Gastrocnemius medialis (tissue), 4 donors: ENCODE data around the gene TMEM130. TPM values are rescaled to one million over a fixed set of nuclear protein-coding genes. Genes with fewer than 3 reads are reported as not detected.

Experiments
- ATAC-seq, 2 donors: fragments of 150-250 bp; one replicate each; pipeline ENCODE4 v1.9.1; 2016
- DNase-seq, 2 donors: peaks; one replicate each; pipeline ENCODE4 v3.0.0-alpha.2; 2019
- H3K27ac ChIP-seq, 4 donors: fragments of 200-600 bp; sonication (generic); 1 replicate in 1 of 4; 2 replicates in 3 of 4; pipeline ENCODE4 v1.5.1; 2016 to 2018; ENCODE audit warnings: mild to moderate bottlenecking in 2 of 4, moderate library complexity in 1 of 4
- H3K27me3 ChIP-seq, 3 donors: fragments of 200-600 bp; sonication (generic) in 2 of 3; 1 replicate in 1 of 3; 2 replicates in 2 of 3; pipeline versions ENCODE4 v1.5.1 to v1.6.0; 2016 to 2019; ENCODE audit warnings: mild to moderate bottlenecking in 1 of 3, moderate library complexity in 1 of 3
- H3K36me3 ChIP-seq, 2 donors: fragments of 200-600 bp; sonication (generic) in 1 of 2; one replicate each; pipeline ENCODE4 v1.5.1; 2017 to 2018
- H3K4me1 ChIP-seq, 2 donors: fragments of 200-600 bp; sonication (generic) in 1 of 2; one replicate each; pipeline ENCODE4 v1.5.1; 2016 to 2017; ENCODE audit warnings: mild to moderate bottlenecking in 2 of 2
- H3K4me3 ChIP-seq, 4 donors: fragments of 200-600 bp; sonication (generic) in 3 of 4; 1 replicate in 1 of 4; 2 replicates in 3 of 4; pipeline ENCODE4 v1.5.1; 2016 to 2019; ENCODE audit warnings: mild to moderate bottlenecking in 2 of 4
- H3K9me3 ChIP-seq, 3 donors: fragments of 200-600 bp; sonication (generic) in 2 of 3; 1 replicate in 1 of 3; 2 replicates in 2 of 3; pipeline ENCODE4 v1.5.1; 2016 to 2019
- POLR2A ChIP-seq, 2 donors: fragments of 450-650 bp; IDR thresholded peaks; one replicate each; pipeline ENCODE4 v1.6.1; 2017; ENCODE audit warnings: antibody characterized with exemption in 2 of 2, mild to moderate bottlenecking in 2 of 2, moderate library complexity in 2 of 2
- in situ Hi-C, 4 donors: fragments of 200-750 bp; cut with MboI; loops; one replicate each; pipeline versions ENCODE4 v1.15.0 to v1.8.0; 2017; ENCODE audit warnings: low sequenced_read_pairs in 4 of 4
- intact Hi-C: fragments of 100-400 bp; cut with DNase I; formaldehyde crosslinking; loops from one replicate; pipeline ENCODE4 v1.15.1; 2023; ENCODE audit warnings: low total_unique reads
- total RNA-seq, 4 donors: library from RNA; depleted of rRNA; stranded (reverse); fragments of >200 nt; gene quantifications; one replicate each; pipeline versions ENCODE4 v1.1.0 to v1.2.3, GENCODE V29; 2016
- TF ChIP-seq, protein P1 (sequence below), 5 experiments: fragments of 450-650 bp in 3 of 5; fragments of 200-600 bp in 2 of 5; sonication (generic) in 2 of 5; IDR thresholded peaks in 4 of 5; conservative IDR thresholded peaks in 1 of 5; 1 replicate in 4 of 5; 2 replicates in 1 of 5; pipeline ENCODE4 v1.5.1; 2016 to 2019; ENCODE audit warnings: antibody characterized with exemption in 5 of 5, mild to moderate bottlenecking in 3 of 5, moderate library complexity in 3 of 5

TMEM130 gene
- total RNA-seq, 4 donors from 2014 or later = not detected

DNA sequence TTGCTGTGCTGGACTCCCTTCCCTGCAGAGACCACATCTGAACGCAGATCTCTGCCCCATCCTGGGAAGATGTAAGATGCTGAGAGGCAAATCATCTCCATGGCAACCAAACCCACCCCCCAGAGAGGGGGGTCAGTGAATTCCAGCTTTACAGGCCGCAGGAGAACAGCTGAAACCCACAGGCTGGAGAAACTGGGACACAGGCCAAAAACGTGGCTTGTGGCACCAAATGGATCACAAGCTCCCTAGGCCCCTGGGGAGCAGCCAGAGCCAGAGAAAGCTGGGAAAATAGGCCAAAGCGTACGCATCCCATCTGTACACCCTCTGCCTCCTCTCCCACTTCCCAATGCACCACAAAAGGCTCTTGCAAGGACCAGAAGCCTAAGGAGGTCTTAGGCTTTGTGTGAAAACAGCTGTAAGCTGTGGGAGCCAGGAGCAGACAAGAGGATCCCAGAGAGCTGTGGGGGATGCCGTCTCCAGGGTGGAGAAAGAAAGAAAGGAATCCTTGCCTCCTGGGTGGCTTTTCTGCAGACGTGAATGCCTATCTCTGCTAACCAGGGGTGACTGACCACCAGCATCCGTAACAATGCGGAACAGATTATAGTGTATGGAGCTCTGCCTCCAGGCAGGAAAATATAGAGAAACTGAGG is 59.5 kb downstream of the TMEM130 start:
- Histone ChIP-seq H3K9me3 (no peaks in the 10 kb centered on the region), H3K36me3 (no peaks in the 10 kb centered on the region), H3K27me3 (no peaks in the 10 kb centered on the region), H3K27ac (no peak overlapping the region), H3K4me3 (no peak overlapping the region), H3K4me1 (no peaks in the 10 kb centered on the region)
- DNase-seq = no peak
- intact Hi-C loops = no loop called here
- no peak for TF ChIP-seq POLR2A (IDR thresholded peaks at IDR 0.05)
- TF ChIP-seq, protein P1, sequence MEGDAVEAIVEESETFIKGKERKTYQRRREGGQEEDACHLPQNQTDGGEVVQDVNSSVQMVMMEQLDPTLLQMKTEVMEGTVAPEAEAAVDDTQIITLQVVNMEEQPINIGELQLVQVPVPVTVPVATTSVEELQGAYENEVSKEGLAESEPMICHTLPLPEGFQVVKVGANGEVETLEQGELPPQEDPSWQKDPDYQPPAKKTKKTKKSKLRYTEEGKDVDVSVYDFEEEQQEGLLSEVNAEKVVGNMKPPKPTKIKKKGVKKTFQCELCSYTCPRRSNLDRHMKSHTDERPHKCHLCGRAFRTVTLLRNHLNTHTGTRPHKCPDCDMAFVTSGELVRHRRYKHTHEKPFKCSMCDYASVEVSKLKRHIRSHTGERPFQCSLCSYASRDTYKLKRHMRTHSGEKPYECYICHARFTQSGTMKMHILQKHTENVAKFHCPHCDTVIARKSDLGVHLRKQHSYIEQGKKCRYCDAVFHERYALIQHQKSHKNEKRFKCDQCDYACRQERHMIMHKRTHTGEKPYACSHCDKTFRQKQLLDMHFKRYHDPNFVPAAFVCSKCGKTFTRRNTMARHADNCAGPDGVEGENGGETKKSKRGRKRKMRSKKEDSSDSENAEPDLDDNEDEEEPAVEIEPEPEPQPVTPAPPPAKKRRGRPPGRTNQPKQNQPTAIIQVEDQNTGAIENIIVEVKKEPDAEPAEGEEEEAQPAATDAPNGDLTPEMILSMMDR (IDR thresholded peaks at IDR 0.05 in 4 of 5, conservative IDR thresholded peaks at IDR 0.05 in 1 of 5) = no peak
- no peak for ATAC-seq
- in situ Hi-C loops = no loop called here

DNA sequence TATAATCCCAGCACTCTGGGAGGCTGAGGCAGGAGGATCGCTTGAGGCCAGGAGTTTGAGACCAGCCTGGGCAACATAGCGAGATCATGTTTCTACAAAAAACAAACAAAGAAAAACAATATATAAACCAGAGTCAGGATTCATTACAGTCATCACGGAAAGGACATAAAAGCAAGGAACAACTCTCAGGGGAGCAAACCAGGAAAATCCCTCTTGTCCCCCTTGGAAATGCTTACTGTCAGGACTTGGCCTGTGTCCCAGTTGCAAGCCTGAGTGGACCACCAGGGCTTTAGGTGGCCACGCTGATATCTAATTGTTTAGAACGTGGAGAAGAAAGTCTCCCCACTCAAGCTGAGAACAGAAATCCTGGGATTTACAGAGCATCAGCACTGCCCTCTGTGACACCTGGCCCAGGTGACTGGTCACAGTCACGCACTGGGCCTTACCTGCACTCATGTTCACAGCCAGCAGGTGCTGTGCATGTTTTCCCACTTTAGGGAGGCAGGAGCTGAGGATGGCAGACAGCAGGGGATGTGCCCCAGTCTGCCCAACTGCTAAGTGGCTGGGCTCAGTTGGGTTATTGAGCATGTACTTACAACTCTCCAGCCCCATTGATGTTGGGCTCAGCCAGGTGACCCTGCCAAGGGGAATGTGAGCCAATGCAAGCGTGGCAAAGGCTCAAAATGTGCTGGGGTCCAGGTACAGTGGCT is 60.9 kb downstream of the TMEM130 start:
- TF ChIP-seq POLR2A (IDR thresholded peaks at IDR 0.05) = no peak
- TF ChIP-seq, protein P1 (IDR thresholded peaks at IDR 0.05 in 4 of 5, conservative IDR thresholded peaks at IDR 0.05 in 1 of 5) = no peak
- Histone ChIP-seq H3K27ac (no peak overlapping the region), H3K36me3 (no peaks in the 10 kb centered on the region), H3K27me3 (no peaks in the 10 kb centered on the region), H3K9me3 (no peaks in the 10 kb centered on the region), H3K4me3 (no peak overlapping the region), H3K4me1 (no peaks in the 10 kb centered on the region)
- DNase-seq (no peak), ATAC-seq (no peak)
- intact Hi-C loops = no loop called here
- in situ Hi-C loops = no loop called here

DNA sequence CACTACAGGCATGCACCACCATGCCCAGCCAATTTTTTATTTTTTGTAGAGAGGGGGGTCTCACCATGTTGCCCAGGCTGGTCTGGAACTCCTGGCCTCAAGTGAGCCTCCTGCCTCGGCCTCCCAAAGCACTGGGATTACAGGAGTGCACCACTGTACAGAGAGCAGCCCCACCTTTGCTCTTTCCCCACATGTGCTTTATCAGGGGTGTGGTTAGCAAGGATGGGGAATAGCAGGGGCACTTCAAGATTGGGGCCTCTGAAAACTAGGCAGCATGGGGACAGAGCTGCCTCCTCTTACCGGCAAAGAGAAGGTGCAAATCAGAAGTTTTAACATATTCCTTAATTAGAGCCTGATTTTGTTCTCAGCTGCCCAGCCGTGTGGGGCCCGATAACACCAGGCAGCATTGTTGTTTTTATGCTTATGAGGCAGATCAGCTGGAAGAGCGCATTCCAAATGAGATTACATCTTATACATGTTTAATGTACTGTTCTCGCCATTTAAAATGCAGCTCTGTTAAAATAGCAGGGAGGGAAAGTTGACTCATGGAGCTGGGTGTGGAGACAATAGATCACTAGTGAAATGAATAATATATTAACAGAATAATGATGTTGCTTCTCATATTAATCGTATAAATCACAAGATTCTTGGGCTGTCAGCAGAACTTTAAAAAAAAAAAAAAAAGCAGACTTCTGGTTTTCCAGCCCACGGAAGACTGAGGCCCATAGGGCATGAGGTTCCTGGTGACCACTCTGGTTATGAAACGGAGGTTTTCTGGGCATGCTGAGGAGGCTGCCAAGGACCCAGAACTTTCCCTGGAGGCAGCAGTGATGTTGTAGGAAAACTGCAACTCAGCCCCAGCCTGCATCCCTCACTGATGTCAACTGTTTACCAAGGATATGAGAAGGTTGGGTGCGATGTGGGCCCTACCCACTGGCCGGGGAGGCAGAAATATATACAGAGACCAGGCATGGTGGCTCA is 62.5 kb downstream of the TMEM130 start:
- H3K27ac ChIP-seq = no peak overlapping the region
- TF ChIP-seq, protein P1 (IDR thresholded peaks at IDR 0.05 in 4 of 5, conservative IDR thresholded peaks at IDR 0.05 in 1 of 5) = no peak
- no peak for TF ChIP-seq POLR2A (IDR thresholded peaks at IDR 0.05)
- DNase-seq (no peak), ATAC-seq (no peak)
- H3K4me1 ChIP-seq = no peaks in the 10 kb centered on the region
- intact Hi-C loops (no loop called here), in situ Hi-C loops (no loop called here)
- H3K9me3 ChIP-seq = no peaks in the 10 kb centered on the region
- no peaks in the 10 kb centered on the region for H3K36me3 ChIP-seq
- H3K27me3 ChIP-seq = no peaks in the 10 kb centered on the region
- H3K4me3 ChIP-seq = no peak overlapping the region

DNA sequence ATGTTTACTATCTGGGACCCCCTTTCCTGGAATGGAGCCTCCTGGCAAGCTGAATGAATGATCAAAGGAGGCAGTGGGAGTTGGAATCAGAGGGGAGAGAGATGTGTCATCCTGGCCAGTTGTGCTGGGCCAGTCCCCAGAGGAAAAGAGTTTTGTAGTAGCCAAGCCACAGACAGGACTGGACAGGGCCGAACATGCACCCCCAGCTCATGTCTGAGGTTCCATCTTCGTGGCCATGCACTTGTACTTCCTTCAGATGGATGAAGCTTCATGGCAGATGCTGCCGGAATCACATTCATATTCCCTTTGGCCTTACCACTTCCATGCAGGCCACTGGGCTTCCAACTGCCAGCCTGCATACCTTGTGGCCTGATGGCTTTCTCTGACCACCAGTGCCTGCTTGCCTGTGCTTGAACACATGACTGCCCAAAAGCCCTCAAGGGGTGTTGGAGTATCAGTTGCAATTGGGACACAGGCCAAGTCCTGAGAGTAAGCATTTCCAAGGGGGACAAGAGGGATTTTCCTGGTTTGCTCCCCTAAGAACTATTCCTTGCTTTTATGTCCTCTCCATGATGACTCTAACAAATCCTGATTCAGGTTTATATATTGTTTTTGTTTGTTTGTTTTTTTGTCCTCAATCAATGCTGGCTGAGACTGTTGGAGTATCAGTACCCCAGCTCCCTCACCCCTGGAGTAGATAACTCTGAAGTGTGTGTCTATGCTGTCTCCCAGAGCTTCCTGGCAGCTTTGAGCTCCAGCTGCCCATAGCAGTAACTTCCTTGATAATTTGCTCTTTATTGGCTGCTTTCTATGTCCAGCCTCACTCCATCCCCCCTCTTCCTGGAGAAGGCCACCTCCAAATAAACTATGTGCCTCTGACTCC is 63.6 kb downstream of the TMEM130 start:
- Histone ChIP-seq H3K4me3 (no peak overlapping the region), H3K27ac (no peak overlapping the region), H3K27me3 (no peaks in the 10 kb centered on the region), H3K4me1 (no peaks in the 10 kb centered on the region), H3K9me3 (no peaks in the 10 kb centered on the region), H3K36me3 (no peaks in the 10 kb centered on the region)
- in situ Hi-C loops (no loop called here), intact Hi-C loops (no loop called here)
- ATAC-seq (no peak), DNase-seq (no peak)
- TF ChIP-seq, protein P1 (IDR thresholded peaks at IDR 0.05 in 4 of 5, conservative IDR thresholded peaks at IDR 0.05 in 1 of 5) = no peak
- no peak for TF ChIP-seq POLR2A (IDR thresholded peaks at IDR 0.05)
